Measurements from ENCODE around the gene PAWR.
"Not testable (repeated sequence)": the region's sequence is repeated elsewhere in the genome, so short reads cannot be mapped to it uniquely, and the experiment has no call there.

PAWR gene

DNA sequence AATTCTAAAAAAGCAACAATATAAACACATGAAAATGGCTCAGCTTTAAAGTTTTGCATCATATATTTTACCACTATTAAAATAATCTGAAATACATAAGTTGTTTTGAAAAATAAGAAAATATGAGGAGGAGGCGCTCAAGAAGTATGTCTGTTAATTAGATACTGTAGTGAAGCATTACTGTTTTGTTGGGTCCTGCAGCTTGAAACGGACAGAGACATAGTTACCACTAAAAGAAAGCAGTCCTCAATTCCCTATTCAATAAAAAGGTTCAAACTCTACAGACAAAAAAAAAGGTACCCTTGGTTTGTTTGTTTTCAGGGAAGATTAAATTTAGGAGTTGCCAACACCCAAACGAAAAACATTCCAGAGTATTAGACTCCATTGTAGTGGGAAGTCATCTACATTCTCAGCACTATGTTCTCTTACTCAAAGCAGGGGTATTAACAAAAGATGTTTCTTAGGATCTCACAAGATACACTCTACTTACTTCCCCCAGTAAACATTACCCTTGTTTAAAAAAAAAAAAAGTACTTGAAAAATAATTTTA lies 3.0 kb downstream of the PAWR start:
- in situ Hi-C loops (cut with MboI; ENCODE audit: low sequenced_read_pairs), result no loop called here

DNA sequence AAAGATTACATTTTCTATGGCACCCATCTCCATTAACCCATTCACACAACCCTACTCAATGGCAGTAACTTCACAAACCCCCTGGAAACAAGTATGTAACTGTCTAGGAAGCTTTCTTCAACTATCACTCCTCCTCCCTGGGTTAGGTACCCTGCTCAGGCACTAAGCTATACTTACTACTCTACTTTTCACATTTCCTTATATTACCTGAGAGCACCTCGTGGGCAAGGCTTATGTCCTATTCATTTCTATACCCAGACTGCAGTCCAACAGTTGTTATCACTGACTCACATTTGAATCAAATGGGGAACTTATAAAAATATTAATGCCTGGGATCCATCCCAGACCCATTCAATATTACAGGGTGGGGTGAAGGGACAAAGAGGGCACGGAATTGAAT lies 4.6 kb downstream of the PAWR start:
- in situ Hi-C loops (cut with MboI; ENCODE audit: low sequenced_read_pairs), result no loop called here

DNA sequence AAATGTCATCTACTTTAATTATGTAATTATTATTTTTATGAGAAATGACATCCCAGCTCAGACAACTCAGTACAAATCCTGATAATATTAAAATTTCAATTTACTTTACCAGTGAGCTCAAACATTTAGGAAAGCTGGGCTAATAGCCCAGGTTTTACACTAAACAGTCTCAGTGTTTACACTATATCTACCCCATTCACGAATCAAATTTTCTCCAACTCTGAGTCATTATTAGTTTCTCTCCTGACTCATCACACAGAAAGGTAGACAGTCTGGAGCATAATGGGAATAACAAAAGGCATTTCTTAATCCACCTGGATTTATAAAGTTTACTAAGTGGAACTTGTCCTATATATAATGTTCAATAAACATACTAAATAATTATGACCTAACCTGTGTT lies 5.7 kb downstream of the PAWR start:
- in situ Hi-C loops (cut with MboI; ENCODE audit: low sequenced_read_pairs), result no loop called here

DNA sequence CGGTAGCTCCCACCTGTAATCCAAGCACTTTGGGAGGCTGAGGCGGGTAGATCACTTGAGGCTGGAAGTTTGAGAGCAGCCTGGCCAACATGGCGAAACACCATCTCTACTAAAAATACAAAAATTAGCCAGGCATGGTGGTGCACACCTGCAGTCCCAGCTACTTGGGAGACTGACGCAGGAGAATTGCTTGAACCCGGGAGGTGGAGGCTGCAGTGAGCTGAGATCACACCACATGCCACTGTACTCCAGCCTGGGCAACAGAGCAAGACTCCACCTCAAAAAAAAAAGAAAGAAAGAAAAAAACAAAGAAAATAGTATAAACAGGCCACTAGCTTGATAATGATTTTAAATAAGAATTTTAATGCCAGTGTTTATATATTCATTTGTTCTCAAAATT lies 6.4 kb downstream of the PAWR start:
- in situ Hi-C loops (cut with MboI; ENCODE audit: low sequenced_read_pairs), result not testable (repeated sequence)

- in situ Hi-C loops (cut with MboI; ENCODE audit: low sequenced_read_pairs), result no loop called here
Observed at GRCh38 chr12:79682593-79682992, 8.2 kb downstream of the PAWR start.

DNA sequence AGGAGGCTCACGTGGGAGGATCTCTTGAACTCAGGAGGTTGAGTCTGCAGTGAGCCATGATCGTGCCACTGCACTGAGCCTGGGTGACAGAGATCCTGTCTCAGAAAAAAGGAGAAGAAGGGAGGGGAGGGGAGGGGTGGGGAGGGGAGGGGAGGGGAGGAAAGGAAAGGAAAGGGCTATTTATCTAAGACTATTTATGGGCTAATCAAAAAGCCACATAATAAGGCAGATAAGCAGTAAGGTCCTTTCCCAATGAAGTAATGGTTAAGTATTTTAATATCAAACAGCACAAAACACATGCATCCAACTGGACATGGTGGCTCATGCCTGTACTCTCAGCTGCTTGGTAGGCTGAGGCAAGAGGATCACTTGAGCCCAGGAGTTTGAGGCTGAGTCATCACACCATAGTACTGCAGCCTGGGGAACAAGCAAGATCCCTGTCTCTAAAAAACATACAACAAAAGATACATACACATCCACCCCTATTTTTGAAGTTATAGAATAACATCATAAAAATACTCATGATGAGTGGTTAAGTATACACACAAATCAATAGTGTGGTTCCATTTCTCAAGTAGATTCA lies 9.7 kb downstream of the PAWR start:
- in situ Hi-C loops (cut with MboI; ENCODE audit: low sequenced_read_pairs), result no loop called here

- in situ Hi-C loops (cut with MboI; ENCODE audit: low sequenced_read_pairs), result no loop called here
Observed at GRCh38 chr12:79680051-79680450, 10.7 kb downstream of the PAWR start.

GRCh38 chr12:79678306-79678705 lies 12.5 kb downstream of the PAWR start:
- in situ Hi-C loops (cut with MboI; ENCODE audit: low sequenced_read_pairs), result no loop called here

DNA sequence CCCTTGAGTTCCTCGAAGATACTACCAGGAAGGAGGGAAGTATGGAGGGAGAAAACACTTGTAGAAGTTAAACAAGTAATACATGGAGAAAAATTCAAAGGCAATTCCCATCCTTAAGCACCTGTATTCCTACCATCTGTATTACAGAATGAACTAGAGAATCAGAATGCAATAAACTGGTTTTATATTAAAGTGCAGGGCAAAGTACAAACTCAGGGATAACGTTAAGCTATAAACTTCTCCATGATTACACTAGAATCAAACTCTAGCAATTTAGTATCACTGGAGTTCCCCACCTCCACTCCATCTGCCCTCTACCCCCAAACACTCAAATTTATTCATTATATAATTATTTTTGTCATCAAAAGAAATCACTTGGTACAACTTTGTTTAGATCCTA lies 13.1 kb downstream of the PAWR start:
- in situ Hi-C loops (cut with MboI; ENCODE audit: low sequenced_read_pairs), result no loop called here

DNA sequence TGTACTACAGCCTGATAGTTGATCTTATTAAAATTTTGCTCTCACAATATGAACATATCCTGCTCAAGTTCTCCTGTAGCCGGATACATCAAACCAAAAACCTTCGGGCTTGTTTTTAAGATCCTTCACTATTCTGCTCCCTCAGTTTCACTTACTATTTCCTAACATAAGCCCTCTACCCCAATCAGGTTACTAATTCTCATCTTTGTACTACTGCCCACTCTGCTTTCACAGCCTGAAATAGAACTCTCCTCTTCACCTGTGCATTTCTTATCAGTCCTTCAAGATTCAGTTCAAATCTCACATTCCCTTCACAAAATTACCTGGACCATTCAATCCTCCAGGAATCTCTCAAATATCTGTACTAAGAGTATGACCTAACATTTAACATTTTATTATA lies 14.2 kb downstream of the PAWR start:
- in situ Hi-C loops (cut with MboI; ENCODE audit: low sequenced_read_pairs), result no loop called here

GRCh38 chr12:79674629-79675028 lies 16.1 kb downstream of the PAWR start:
- in situ Hi-C loops (cut with MboI; ENCODE audit: low sequenced_read_pairs), result no loop called here

- in situ Hi-C loops (cut with MboI; ENCODE audit: low sequenced_read_pairs), result no loop called here
Observed at GRCh38 chr12:79673354-79673753, 17.4 kb downstream of the PAWR start.

- in situ Hi-C loops (cut with MboI; ENCODE audit: low sequenced_read_pairs), result no loop called here
Observed at GRCh38 chr12:79668113-79668512, 22.7 kb downstream of the PAWR start.

DNA sequence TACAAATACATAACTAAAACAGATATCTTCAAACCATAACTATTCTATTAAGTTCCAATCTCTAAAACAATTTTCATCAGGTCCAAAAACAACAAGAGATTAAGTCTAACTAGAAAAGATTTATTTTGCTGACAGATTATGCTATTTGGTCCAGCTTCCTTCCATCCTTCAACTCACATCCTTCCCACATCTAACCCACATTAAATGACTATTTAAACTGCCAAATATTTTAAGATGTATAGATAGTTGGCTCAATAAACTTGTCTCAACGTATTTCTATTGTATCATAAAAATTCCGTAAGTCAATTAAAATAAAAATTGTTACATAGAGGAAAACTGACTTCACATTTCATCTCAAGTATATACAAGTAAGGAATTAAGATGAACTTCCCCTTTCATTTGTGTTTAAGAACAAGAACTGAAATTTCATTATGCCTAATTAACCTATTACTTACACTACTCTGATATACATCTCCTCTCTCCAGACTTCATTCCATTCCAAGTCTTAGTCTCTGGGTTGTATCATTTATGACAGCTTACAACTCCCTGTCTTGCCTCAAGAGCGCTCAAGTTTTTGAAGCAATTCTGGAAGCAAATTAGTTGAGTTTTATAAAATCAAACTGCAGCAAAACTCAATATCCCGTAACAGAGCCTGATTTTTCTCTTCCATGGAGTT lies 25.4 kb downstream of the PAWR start:
- in situ Hi-C loops (cut with MboI; ENCODE audit: low sequenced_read_pairs), result no loop called here

DNA sequence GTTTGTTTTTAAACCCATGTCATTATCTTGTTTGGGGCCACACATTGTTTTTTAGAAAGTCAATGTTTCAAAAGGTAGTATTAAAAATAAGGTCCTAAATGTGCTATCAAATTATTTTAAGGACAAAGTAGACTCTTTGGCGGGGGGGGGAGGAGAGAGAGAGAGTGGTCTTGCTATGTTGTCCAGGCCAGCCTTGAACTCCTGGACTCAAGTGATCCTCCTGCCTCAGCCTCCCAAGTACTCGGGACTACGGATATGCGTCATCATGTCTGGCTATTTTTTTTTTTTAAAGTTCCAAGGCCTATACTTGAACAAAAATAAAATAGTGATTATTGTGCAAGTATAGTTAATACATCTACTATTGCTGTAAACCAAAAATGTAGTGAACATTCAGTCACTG lies 26.2 kb downstream of the PAWR start:
- in situ Hi-C loops (cut with MboI; ENCODE audit: low sequenced_read_pairs), result no loop called here

- in situ Hi-C loops (cut with MboI; ENCODE audit: low sequenced_read_pairs), result no loop called here
Observed at GRCh38 chr12:79662046-79662811, 28.5 kb downstream of the PAWR start.

DNA sequence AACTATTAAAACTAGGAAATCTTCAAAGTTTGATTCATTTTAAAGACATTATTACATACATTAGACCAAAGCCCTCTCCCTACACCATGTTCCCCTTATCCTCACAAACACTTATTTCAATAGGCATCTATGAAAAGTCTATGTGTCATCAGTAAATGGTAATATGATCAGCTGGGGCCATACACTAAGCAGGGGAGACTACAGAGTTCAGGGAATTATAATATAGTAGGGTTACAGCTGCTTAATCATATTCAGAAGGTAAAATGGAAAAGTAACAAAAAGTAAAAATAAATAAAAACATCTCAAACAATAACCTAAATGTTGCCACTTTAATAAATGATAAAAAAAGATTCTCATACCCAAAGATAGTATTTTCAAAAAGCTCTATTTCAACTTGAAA lies 29.1 kb downstream of the PAWR start:
- in situ Hi-C loops (cut with MboI; ENCODE audit: low sequenced_read_pairs), result no loop called here

DNA sequence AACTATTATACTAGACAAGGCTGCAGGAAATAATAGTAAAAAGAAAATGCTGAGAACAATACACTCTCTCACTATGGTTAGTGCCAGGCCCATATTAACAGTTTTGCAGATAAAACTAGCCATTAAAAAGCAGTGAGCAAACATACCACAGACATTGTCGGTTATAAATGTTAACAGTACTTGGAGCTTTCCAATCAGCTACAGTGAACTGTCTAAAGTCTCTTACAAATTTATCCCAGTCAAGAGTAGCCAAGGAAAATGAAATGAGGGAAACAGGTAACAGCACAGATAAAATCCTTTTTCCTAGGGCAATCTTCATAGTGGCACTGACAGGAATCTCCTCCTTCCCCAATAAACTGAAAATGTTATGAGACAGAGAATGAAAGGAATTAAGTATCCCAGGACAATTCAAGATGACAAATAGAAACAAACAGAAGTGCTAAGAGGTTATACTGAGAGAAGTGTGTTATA lies 30.8 kb downstream of the PAWR start:
- in situ Hi-C loops (cut with MboI; ENCODE audit: low sequenced_read_pairs), result no loop called here

DNA sequence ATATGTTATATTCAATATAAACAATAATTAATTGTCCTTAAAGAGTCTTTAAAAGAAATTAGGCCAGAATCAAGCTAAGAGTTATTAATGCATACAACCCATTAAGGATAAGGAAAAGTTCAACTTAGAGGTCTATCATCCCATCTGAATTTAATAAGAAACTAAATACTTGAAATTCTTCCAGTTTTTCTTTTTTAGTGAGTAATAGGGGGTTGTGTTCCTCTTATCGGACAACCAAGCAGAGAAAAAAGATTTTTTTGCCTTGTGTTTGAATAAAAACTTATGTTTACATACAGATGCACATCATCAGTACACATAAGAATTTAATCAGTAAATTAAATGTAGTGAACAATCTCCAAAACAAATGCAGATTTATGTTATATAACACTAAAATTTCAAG lies 32.5 kb downstream of the PAWR start:
- in situ Hi-C loops (cut with MboI; ENCODE audit: low sequenced_read_pairs), result no loop called here

- in situ Hi-C loops (cut with MboI; ENCODE audit: low sequenced_read_pairs), result no loop called here
Observed at GRCh38 chr12:79657136-79657535, 33.6 kb downstream of the PAWR start.

DNA sequence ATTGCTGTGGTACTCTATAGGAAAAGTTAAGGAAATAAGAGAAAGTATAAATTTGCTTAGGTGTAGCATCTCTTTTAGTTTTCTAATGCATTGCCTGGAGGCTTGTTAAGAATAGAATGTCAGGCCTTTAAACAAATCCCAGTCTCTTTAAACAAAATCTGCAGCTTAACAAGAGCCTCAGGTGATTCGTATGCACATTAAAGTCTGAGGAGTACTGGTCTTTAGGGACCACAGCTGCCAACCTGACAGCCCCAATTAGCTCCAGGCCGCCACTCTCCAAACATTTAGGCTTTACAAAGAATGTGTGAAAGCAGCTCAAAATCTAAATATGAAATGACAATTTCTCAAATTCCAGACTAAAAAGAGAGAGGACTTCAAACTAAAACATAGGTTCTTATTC lies 35.7 kb downstream of the PAWR start:
- in situ Hi-C loops (cut with MboI; ENCODE audit: low sequenced_read_pairs), result no loop called here

GRCh38 chr12:79652521-79652920 lies 38.2 kb downstream of the PAWR start:
- in situ Hi-C loops (cut with MboI; ENCODE audit: low sequenced_read_pairs), result no loop called here
